Transverse colon (tissue), 4 donors: ENCODE results near the gene TM4SF18. TPM values are rescaled to one million over a fixed set of nuclear protein-coding genes. Genes with fewer than 3 reads are reported as not detected.

Source experiments
- DNase-seq: peaks from one replicate; pipeline ENCODE4 v3.0.0-alpha.2; 2019
- H3K27ac ChIP-seq, 4 donors: fragments of 200-600 bp; sonication (generic); 2 replicates each; pipeline ENCODE4 v1.5.1; 2016 to 2018; ENCODE audit warnings: inconsistent platforms in 4 of 4
- H3K27me3 ChIP-seq: fragments of 200-600 bp; sonication (generic); 2 replicates; pipeline ENCODE4 v1.5.1; 2017; ENCODE audit warnings: inconsistent platforms
- H3K36me3 ChIP-seq, 4 donors: fragments of 200-600 bp; sonication (generic); 2 replicates each; pipeline ENCODE4 v1.5.1; 2017 to 2019; ENCODE audit warnings: inconsistent platforms in 4 of 4
- H3K4me1 ChIP-seq, 4 donors: fragments of 200-600 bp; sonication (generic); 2 replicates each; pipeline ENCODE4 v1.5.1; 2017 to 2020; ENCODE audit warnings: inconsistent platforms in 4 of 4
- H3K4me3 ChIP-seq, 4 donors: fragments of 200-600 bp; sonication (generic); 1 replicate in 1 of 4; 2 replicates in 3 of 4; pipeline versions ENCODE4 v1.5.1 to v1.6.1; 2017 to 2019; ENCODE audit warnings: inconsistent platforms in 4 of 4
- H3K9me3 ChIP-seq, 2 donors: fragments of 200-600 bp; sonication (generic); 2 replicates each; pipeline ENCODE4 v1.5.1; 2017 to 2019; ENCODE audit warnings: inconsistent platforms in 2 of 2
- CTCF ChIP-seq, 5 experiments: fragments of 200-600 bp in 3 of 5; fragments of 450-650 bp in 2 of 5; sonication (generic) in 3 of 5; IDR thresholded peaks; 1 replicate in 2 of 5; 2 replicates in 3 of 5; pipeline ENCODE4 v1.5.1; 2016 to 2017; ENCODE audit warnings: antibody characterized with exemption in 5 of 5, inconsistent platforms in 3 of 5, mild to moderate bottlenecking in 2 of 5, moderate library complexity in 1 of 5
- EP300 ChIP-seq: sonication (generic); formaldehyde crosslinking; IDR thresholded peaks from one replicate; pipeline ENCODE4 v1.6.1; 2017; ENCODE audit warnings: antibody characterized with exemption, low read depth
- POLR2A ChIP-seq: fragments of 450-650 bp; IDR thresholded peaks from one replicate; pipeline ENCODE4 v1.6.1; 2016; ENCODE audit warnings: antibody characterized with exemption, mild to moderate bottlenecking, moderate library complexity
- POLR2AphosphoS5 ChIP-seq, 3 donors: sonication (generic); formaldehyde crosslinking; IDR thresholded peaks; one replicate each; pipeline ENCODE4 v1.6.1; 2016; ENCODE audit warnings: antibody characterized with exemption in 3 of 3
- WGBS, 2 donors: methylation state at CpG; one replicate each; pipeline ENCODE4 v1.1.5; 2018; ENCODE audit warnings: low coverage in 1 of 2; 5-methylcytosine and 5-hydroxymethylcytosine counted together
- in situ Hi-C, 4 donors: fragments of 200-750 bp; cut with MboI; loops; one replicate each; pipeline versions ENCODE4 v1.15.0 to v1.15.1; 2017; ENCODE audit warnings: low sequenced_read_pairs in 3 of 4, low pct_ligation_motif_present in 1 of 4, low pct_unique_long_range_greater_than_20kb in 1 of 4
- intact Hi-C: fragments of 100-400 bp; cut with DNase I; formaldehyde crosslinking; loops from one replicate; pipeline ENCODE4 v1.15.1; 2023; ENCODE audit warnings: low total_unique reads
- total RNA-seq, 4 donors: library from RNA; depleted of rRNA; stranded (reverse); fragments of >200 nt; gene quantifications; one replicate each; pipeline ENCODE4 v1.1.0, GENCODE V29; 2016

Gene TM4SF18
- total RNA-seq, 4 donors from 2014 or later: 0.80 to 1.4 (median 0.82) TPM; not detected in 1

- no peak for DNase-seq
- no peaks in the 10 kb centered on the region for H3K27me3 ChIP-seq
- H3K9me3 ChIP-seq: no peaks in the 10 kb centered on the region
- no peak for TF ChIP-seq POLR2A
- in situ Hi-C loops (no loop called here), intact Hi-C loops (no loop called here)
- WGBS, 2 donors: 93% methylated on average over 16 of the region's 23 CpGs; no CpG with 5 or more reads in 1 of the 2 donors
- no peak overlapping the region for H3K4me3 ChIP-seq
- no peaks in the 10 kb centered on the region for H3K36me3 ChIP-seq
- no peak overlapping the region for H3K27ac ChIP-seq
- peaks cover 0 to 9% (median 3%) of the 10 kb centered on the region in 4 donors for H3K4me1 ChIP-seq
These were observed 49.4 kb downstream of the TM4SF18 start for GRCh38 chr3:149284034-149284433.

GRCh38 chr3:149283401-149283800, 50.0 kb downstream of the TM4SF18 start:
- H3K9me3 ChIP-seq: no peaks in the 10 kb centered on the region
- H3K36me3 ChIP-seq: no peaks in the 10 kb centered on the region
- no peak overlapping the region for H3K4me3 ChIP-seq
- intact Hi-C loops: no loop called here
- DNase-seq: no peak
- in situ Hi-C loops: no loop called here
- H3K4me1 ChIP-seq: peaks cover 0 to 9% (median 3%) of the 10 kb centered on the region in 4 donors
- no peak for TF ChIP-seq POLR2AphosphoS5 (IDR thresholded peaks at IDR 0.05)
- TF ChIP-seq CTCF (IDR thresholded peaks at IDR 0.05): no peak
- no peak for TF ChIP-seq POLR2A
- no peak for TF ChIP-seq EP300
- H3K27ac ChIP-seq: no peak overlapping the region
- 46 to 65% methylated on average over 5 of the region's 5 CpGs for WGBS, 2 donors
- no peaks in the 10 kb centered on the region for H3K27me3 ChIP-seq

GRCh38 chr3:149282836-149283235, 50.6 kb downstream of the TM4SF18 start:
- no peak overlapping the region for H3K27ac ChIP-seq
- intact Hi-C loops (no loop called here), in situ Hi-C loops (no loop called here)
- no peaks in the 10 kb centered on the region for H3K9me3 ChIP-seq
- no peaks in the 10 kb centered on the region for H3K36me3 ChIP-seq
- DNase-seq: no peak
- H3K27me3 ChIP-seq: no peaks in the 10 kb centered on the region
- peaks cover 0 to 9% (median 3%) of the 10 kb centered on the region in 4 donors for H3K4me1 ChIP-seq
- H3K4me3 ChIP-seq: no peak overlapping the region
- no peak for TF ChIP-seq POLR2AphosphoS5 (IDR thresholded peaks at IDR 0.05)
- TF ChIP-seq EP300: no peak
- TF ChIP-seq POLR2A: no peak
- TF ChIP-seq CTCF (IDR thresholded peaks at IDR 0.05): no peak

- intact Hi-C loops (no loop called here), in situ Hi-C loops (no loop called here)
- Histone ChIP-seq H3K27ac (no peak overlapping the region), H3K36me3 (no peaks in the 10 kb centered on the region), H3K4me1 (peaks cover 0 to 10% (median 3%) of the 10 kb centered on the region in 4 donors), H3K27me3 (no peaks in the 10 kb centered on the region), H3K4me3 (no peak overlapping the region), H3K9me3 (no peaks in the 10 kb centered on the region)
- TF ChIP-seq EP300 (no peak), POLR2A (no peak), POLR2AphosphoS5 (IDR thresholded peaks at IDR 0.05) (no peak), CTCF (IDR thresholded peaks at IDR 0.05) (no peak)
- no peak for DNase-seq
- WGBS, 2 donors: 97 to 100% methylated on average over 1 of the region's 1 CpG
These were observed 51.1 kb downstream of the TM4SF18 start for GRCh38 chr3:149282322-149282721.

GRCh38 chr3:149280671-149281349, 52.6 kb downstream of the TM4SF18 start:
- TF ChIP-seq EP300 (no peak), CTCF (IDR thresholded peaks at IDR 0.05) (no peak)
- WGBS, 2 donors: 83 to 95% methylated on average over 2 of the region's 2 CpGs
- Histone ChIP-seq H3K27me3 (no peaks in the 10 kb centered on the region), H3K4me3 (no peak overlapping the region), H3K9me3 (no peaks in the 10 kb centered on the region), H3K36me3 (no peaks in the 10 kb centered on the region), H3K4me1 (peaks cover 0 to 15% (median 3%) of the 10 kb centered on the region in 4 donors), H3K27ac (no peak overlapping the region)
- in situ Hi-C loops (no loop called here), intact Hi-C loops (no loop called here)
- DNase-seq: no peak
